Measurements from ENCODE around the gene SUCO. TPM values are rescaled to one million over a fixed set of nuclear protein-coding genes. Genes with fewer than 3 reads are reported as not detected.

The SUCO gene, protein sequence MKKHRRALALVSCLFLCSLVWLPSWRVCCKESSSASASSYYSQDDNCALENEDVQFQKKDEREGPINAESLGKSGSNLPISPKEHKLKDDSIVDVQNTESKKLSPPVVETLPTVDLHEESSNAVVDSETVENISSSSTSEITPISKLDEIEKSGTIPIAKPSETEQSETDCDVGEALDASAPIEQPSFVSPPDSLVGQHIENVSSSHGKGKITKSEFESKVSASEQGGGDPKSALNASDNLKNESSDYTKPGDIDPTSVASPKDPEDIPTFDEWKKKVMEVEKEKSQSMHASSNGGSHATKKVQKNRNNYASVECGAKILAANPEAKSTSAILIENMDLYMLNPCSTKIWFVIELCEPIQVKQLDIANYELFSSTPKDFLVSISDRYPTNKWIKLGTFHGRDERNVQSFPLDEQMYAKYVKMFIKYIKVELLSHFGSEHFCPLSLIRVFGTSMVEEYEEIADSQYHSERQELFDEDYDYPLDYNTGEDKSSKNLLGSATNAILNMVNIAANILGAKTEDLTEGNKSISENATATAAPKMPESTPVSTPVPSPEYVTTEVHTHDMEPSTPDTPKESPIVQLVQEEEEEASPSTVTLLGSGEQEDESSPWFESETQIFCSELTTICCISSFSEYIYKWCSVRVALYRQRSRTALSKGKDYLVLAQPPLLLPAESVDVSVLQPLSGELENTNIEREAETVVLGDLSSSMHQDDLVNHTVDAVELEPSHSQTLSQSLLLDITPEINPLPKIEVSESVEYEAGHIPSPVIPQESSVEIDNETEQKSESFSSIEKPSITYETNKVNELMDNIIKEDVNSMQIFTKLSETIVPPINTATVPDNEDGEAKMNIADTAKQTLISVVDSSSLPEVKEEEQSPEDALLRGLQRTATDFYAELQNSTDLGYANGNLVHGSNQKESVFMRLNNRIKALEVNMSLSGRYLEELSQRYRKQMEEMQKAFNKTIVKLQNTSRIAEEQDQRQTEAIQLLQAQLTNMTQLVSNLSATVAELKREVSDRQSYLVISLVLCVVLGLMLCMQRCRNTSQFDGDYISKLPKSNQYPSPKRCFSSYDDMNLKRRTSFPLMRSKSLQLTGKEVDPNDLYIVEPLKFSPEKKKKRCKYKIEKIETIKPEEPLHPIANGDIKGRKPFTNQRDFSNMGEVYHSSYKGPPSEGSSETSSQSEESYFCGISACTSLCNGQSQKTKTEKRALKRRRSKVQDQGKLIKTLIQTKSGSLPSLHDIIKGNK (N-terminal part only)
- 34.1 to 36.8 TPM (median 35.2 TPM) in 3 replicates for total RNA-seq
- long read RNA-seq, partial matches to known transcripts, result 15 of 29 reads
- long read RNA-seq, other reads (novel, unspliced or antisense), result 14 of 29 reads

DNA sequence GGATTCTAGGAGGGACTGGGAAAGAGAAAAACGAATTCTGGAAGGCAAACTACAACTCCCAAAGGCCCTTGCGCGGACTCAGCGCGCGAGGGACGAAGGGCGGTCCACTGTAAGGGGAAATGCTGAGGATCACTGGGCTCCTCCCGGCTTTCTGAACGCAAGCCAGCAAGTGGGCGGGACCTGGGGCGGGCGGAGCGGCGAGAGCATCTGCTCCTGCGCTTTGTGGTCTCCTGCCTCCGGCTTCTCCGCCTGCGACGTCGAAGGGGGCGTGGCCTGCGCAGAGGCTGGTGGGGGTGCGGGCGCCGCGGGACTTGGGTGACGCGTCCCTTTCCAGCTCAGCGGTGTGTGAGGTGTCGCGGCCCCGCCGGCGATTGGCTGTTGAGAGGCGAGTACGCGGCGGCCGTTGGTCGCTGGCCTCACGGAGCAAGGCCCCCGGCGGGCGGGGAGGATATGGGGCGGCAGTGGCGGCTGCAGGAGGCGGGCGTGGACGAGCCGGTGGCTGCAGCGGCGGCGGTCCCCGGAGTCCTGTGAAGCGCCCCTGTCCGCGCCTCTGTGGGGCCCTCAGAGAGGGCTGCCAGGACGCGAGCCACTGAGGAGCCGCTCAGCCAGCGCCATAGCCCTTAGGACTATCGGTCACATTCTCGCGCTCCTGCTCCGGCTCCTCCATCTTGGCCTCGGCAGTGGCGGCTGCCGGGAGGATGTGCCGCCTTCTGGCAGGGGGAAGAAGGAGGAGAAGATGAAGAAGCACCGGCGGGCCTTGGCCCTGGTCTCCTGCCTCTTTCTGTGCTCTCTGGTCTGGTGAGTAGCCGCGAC, at the start of gene SUCO:
Gene SUCO, plus strand, starts transcription at position 451 of the 813 bp plus-strand sequence. Its CDS starts 286 bp downstream, at position 737.
- peaks cover 9% of the 10 kb centered on the region for H3K27me3 Mint-ChIP-seq (ENCODE audit: low read depth)
- peak; percentile 100 for DNase-seq (ENCODE audit: low spot score)
- TF ChIP-seq, protein P1, sequence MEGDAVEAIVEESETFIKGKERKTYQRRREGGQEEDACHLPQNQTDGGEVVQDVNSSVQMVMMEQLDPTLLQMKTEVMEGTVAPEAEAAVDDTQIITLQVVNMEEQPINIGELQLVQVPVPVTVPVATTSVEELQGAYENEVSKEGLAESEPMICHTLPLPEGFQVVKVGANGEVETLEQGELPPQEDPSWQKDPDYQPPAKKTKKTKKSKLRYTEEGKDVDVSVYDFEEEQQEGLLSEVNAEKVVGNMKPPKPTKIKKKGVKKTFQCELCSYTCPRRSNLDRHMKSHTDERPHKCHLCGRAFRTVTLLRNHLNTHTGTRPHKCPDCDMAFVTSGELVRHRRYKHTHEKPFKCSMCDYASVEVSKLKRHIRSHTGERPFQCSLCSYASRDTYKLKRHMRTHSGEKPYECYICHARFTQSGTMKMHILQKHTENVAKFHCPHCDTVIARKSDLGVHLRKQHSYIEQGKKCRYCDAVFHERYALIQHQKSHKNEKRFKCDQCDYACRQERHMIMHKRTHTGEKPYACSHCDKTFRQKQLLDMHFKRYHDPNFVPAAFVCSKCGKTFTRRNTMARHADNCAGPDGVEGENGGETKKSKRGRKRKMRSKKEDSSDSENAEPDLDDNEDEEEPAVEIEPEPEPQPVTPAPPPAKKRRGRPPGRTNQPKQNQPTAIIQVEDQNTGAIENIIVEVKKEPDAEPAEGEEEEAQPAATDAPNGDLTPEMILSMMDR (IDR thresholded peaks at IDR 0.05), result peak; percentile 64
- no peaks in the 10 kb centered on the region for H3K36me3 Mint-ChIP-seq (ENCODE audit: low read depth)
- peaks cover 37% of the 10 kb centered on the region for H3K4me1 Mint-ChIP-seq (ENCODE audit: low read depth)
- H3K4me3 Mint-ChIP-seq (ENCODE audit: unreplicated experiment), result peak within 1 kb of the TSS; percentile 87
- H3K27ac Mint-ChIP-seq (ENCODE audit: unreplicated experiment), result peak within 1 kb of the TSS; percentile 100
- no peaks in the 10 kb centered on the region for H3K9me3 Mint-ChIP-seq (ENCODE audit: low read depth)

DNA sequence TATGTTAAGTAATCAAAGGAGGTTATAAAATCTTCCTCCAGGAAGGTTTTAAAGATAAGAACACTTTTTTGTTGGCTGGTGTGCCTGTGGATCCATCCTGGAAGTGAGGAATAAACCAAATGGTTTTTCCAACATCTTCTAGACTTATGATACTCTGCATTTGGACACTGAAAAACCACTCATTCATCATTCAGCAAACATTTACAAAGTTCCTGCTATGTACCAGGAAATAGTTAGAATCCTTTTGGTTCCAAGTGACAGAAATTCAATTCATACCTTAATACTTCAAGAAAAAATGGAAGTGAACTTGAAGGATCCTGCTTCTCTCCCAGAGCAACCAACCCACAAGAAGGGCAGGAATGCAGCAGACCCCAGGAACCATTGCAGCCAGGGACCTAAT, 49.5 kb upstream of the SUCO start:
- H3K36me3 Mint-ChIP-seq (ENCODE audit: low read depth), result no peaks in the 10 kb centered on the region
- peaks cover 4% of the 10 kb centered on the region for H3K4me1 Mint-ChIP-seq (ENCODE audit: low read depth)
- H3K9me3 Mint-ChIP-seq (ENCODE audit: low read depth), result no peaks in the 10 kb centered on the region
- no peak overlapping the region for H3K27ac Mint-ChIP-seq (ENCODE audit: unreplicated experiment)
- TF ChIP-seq, protein P1 (IDR thresholded peaks at IDR 0.05), result no peak
- H3K4me3 Mint-ChIP-seq (ENCODE audit: unreplicated experiment), result no peak overlapping the region
- DNase-seq (ENCODE audit: low spot score), result no peak
- peaks cover 7% of the 10 kb centered on the region for H3K27me3 Mint-ChIP-seq (ENCODE audit: low read depth)

DNA sequence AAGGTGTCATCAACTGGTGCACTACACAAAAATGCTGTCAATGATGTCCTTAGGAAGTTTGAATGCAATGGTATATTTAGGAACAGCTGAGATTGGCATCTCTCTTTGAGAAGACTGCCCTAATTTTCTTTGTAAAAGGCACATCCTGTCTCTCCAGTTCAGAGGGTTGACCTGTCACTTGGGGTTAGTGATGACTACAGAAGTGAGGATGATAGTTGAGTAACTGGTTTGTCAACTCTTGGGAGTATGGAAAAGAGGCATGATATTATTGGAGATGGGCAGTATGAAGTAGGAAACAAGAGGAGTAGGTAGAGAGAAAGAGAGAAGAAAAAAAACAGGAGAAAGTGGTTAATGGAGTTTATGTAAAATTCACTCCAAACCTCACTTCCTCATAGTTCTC, 48.7 kb upstream of the SUCO start:
- Mint-ChIP-seq H3K27me3 (ENCODE audit: low read depth) (peaks cover 12% of the 10 kb centered on the region), H3K4me3 (ENCODE audit: unreplicated experiment) (no peak overlapping the region), H3K27ac (ENCODE audit: unreplicated experiment) (no peak overlapping the region), H3K36me3 (ENCODE audit: low read depth) (no peaks in the 10 kb centered on the region), H3K9me3 (ENCODE audit: low read depth) (no peaks in the 10 kb centered on the region), H3K4me1 (ENCODE audit: low read depth) (peaks cover 4% of the 10 kb centered on the region)
- no peak for DNase-seq (ENCODE audit: low spot score)
- TF ChIP-seq, protein P1 (IDR thresholded peaks at IDR 0.05), result no peak

DNA sequence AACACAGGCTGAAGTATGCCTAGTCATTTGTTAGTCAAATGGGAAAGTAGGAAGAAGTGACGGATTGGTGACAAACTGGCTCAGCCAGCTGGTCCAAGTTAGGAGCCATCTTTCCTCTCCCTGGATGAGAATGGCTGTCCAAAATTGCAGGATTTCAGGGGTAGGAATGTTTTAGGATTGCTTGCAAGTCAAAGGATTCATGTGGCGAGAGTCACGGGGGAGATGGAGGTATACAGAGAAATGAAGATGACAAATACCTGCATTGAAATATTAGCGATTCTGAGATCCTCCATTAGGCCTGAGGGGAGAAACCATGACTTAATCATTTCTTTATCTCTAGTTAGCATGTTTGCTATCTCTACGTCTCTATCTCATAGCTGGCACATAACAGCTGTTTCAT, 47.3 kb upstream of the SUCO start:
- Mint-ChIP-seq H3K9me3 (ENCODE audit: low read depth) (no peaks in the 10 kb centered on the region), H3K27ac (ENCODE audit: unreplicated experiment) (no peak overlapping the region), H3K4me1 (ENCODE audit: low read depth) (peaks cover 4% of the 10 kb centered on the region), H3K36me3 (ENCODE audit: low read depth) (no peaks in the 10 kb centered on the region), H3K4me3 (ENCODE audit: unreplicated experiment) (no peak overlapping the region), H3K27me3 (ENCODE audit: low read depth) (peaks cover 13% of the 10 kb centered on the region)
- TF ChIP-seq, protein P1 (IDR thresholded peaks at IDR 0.05), result no peak
- DNase-seq (ENCODE audit: low spot score), result no peak

All from chondrocyte (in vitro differentiated cells).